COLO829 (cell line): ENCODE results near the gene SLC22A13.
"Not testable (repeated sequence)": the region's sequence is repeated elsewhere in the genome, so short reads cannot be mapped to it uniquely, and the experiment has no call there.

Source experiments
- DNase-seq: peaks from one replicate; pipeline ENCODE4 v3.0.0; 2012; ENCODE audit warnings: low spot score

The SLC22A13 gene

DNA sequence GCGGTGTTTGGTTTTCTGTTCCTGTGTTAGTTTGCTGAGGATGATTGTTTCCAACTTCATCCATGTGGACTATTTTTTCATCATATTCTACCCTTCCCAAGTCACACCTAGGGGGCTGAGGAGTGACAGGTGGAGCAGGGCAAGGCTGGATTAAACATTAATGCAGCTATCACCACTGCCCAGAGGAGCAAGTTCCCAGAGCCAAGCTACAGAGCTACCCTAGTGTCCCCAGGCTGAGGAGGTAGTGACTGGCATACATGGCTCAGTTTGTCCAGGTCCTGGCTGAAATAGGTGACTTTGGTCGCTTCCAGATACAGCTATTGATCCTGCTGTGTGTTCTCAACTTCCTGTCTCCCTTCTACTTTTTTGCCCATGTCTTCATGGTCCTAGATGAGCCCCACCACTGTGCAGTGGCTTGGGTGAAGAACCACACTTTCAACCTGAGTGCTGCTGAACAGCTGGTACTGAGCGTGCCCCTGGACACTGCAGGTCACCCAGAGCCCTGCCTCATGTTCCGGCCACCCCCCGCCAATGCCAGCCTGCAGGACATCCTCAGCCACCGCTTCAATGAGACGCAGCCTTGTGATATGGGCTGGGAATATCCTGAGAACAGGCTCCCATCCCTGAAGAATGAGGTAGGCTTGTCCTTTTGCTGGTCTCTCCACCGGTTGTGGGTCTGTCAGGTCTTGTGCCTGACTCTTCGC lies at the start of gene SLC22A13:
TSS of gene SLC22A13 (plus strand) at position 209 of the 704 bp plus-strand sequence. CDS start at position 258, 49 bp downstream.
- no peak for DNase-seq

- no peak for DNase-seq
Observed at GRCh38 chr3:38219609-38220197, 45.9 kb upstream of the SLC22A13 start.

DNA sequence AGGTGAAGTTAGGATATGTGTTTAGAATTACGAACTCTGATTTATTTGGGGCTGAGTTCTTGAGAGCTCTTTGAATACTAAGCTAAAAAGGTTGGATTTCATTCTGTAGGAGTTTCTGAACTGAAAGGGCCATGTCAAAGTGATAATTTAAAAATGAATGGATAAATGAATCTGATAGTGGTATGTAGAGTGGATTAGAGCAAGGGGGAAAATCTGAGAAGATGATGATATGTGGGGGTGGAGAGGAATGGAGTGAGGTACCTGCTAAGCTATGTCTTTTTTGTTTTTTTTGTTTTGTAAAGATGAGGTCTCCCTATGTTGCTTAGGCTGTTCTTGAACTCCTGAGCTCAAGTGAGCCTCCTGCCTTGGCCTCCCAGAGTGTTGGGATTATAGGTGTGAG lies 44.6 kb upstream of the SLC22A13 start:
- DNase-seq: no peak

DNA sequence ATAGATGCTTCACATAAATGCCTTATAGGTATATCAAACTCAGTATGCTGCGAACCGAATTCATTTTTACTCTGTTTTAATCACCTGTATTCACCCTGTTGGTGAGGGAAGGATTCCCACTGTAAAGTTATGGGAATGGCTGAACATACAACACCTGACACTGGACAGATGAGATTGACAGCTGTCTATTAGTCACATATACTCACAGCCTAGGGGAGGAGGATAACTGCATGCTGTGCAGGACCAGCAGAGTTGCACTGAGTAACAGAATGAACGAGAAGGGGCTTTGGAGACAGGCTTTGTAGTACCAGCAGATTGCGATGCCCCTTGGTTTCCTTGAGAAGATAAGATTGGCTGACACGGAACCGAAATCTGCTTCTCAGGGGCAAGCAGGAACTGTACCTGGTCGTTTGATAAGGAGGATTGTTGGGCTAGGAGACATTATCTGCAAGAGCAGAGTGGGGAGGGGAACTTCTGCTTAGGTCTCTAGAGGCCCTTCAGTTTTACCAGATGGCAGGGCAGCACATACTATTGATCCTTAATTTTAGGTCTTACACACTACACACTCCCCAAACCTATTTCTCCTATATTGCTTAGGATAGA lies 43.5 kb upstream of the SLC22A13 start:
- no peak for DNase-seq

DNA sequence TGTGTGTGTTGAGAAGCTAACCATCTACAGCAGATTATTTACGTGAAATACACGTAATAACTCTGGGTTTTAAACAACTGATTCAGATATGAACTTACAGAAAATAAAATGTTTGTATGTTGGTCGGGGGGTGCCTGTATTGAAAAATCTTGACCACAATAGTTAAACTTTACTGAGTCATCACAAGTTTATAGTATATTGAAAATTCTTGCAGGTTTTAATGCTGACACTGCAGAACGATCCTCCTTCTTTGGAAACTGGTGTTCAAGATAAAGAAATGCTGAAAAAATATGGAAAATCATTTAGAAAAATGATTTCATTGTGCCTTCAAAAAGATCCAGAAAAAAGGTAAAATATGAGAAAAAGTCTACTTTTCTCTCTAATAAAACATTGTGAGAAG lies 41.3 kb upstream of the SLC22A13 start:
- no peak for DNase-seq

DNA sequence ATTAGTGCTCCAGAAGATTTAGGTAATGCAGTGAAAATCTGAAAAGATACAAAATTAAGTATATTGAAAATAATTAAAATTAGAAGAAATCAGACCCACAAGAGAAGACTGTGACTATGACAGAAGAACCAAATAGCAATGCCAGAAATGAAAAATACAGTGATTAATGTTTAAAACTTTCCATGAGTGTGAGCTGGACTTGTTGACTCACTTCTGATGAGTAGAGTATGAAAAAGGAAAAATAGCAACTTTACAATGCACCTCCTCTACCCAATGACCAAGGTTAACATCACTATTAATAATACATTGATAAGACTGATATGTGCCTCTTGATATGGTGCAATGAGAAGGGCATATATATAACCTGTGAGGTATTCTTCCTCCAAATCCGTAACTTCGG lies 39.3 kb upstream of the SLC22A13 start:
- no peak for DNase-seq

DNA sequence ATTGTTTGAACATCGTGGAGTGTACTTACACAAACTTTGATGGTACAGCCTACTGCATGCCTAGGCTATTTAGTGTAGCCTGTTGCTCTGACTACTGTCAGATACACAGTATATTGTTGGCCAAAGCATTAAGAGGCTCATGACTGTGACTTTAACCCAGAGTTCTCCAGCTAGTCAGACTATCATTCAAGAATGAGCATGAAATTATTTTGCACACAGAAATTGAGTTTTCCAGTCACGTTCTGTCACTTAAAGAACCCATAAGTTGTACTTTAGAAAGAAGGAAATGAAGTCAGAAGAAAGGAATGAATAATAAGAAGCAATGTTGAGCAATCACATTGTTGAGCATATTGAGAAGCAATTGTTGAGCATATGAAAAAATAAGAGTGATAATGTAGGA lies 37.6 kb upstream of the SLC22A13 start:
- no peak for DNase-seq

DNA sequence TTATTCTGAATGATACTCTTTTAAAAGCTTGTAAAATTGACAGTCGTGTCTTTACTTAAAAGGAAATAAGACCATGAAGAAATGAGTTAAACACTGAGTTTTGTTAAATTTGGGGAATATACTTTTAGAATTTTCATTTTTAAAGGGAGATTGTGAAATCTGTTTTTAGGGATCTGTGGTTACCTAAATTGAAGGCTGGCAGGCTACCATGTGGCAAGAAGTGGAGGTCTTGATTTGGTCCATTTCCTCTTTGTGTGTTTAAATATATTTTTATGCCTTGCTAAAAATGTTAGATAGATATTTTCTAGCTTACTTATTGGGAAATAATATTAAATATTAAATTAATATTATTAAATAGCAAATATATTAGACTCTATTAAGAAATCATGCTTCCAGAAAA lies 36.6 kb upstream of the SLC22A13 start:
- no peak for DNase-seq

DNA sequence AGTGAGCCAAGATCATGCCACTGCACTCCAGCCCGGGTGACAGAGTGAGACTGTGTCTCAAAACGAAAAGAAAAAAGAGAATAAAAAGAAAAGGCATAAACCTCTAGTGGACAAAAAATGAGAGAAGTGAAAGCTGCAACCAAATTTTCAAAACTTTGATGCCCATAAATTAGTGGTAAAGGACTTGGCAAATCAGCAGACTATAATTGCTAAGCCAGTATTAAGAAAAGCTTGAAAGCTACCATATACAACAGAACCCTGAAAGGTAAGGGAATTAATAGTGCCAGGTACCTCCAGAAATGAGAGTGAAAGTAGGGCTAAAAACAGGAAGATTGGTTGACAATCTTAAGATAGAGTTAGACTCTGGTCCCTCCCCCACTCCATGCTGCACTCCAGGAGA lies 32.9 kb upstream of the SLC22A13 start:
- DNase-seq: no peak

GRCh38 chr3:38235466-38235865 lies 30.1 kb upstream of the SLC22A13 start:
- peak; percentile 61 for DNase-seq

GRCh38 chr3:38238416-38239008 lies 27.1 kb upstream of the SLC22A13 start:
- no peak for DNase-seq

DNA sequence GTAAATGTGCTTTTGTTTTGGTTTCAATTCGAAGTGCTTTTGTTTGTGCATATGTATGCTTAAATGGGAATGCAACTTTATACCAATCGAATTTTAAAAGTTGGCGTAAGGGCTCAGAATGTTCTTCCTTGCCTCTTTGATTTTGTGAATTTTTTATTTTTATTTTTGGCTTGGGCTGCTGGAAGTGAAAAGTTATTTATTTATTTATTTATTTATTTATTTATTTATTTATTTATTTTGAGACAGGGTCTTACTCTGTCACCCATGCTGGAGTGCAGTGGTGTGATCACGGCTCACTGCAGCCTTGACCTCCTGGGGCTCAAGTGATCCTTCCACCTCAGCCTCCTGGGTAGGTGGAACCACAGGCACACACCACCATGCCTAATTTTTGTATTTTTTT lies 22.8 kb upstream of the SLC22A13 start:
- DNase-seq: not testable (repeated sequence)

GRCh38 chr3:38245930-38246329 lies 19.7 kb upstream of the SLC22A13 start:
- no peak for DNase-seq

- peak; percentile 85 for DNase-seq
Observed at GRCh38 chr3:38247366-38248035, 18.1 kb upstream of the SLC22A13 start.

GRCh38 chr3:38250198-38250597 lies 15.4 kb upstream of the SLC22A13 start:
- no peak for DNase-seq

GRCh38 chr3:38251197-38251596 lies 14.4 kb upstream of the SLC22A13 start:
- no peak for DNase-seq

- no peak for DNase-seq
Observed at GRCh38 chr3:38253704-38254103, 11.9 kb upstream of the SLC22A13 start.

DNA sequence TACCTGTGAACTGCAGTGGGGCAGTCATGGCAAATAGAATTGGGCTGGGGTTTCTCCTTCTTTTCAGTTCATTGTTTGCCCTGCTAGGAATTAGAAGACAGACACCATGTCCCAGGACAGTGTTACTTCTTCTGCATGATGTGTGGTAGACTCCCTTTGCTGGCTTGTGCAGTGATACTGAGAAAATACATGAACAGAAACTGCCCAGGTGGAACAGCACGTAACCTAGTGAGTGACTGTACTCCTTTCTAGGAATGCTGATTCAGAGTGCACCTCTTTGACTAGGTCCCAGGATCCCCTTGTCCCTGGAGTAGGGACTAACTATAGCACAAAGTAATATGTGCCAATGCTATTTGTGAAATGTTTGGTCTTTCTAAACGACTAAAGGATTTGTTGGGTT lies 10.7 kb upstream of the SLC22A13 start:
- DNase-seq: no peak

GRCh38 chr3:38255627-38256026 lies 10.0 kb upstream of the SLC22A13 start:
- DNase-seq: no peak

- DNase-seq: no peak
Observed at GRCh38 chr3:38257583-38257982, 8.0 kb upstream of the SLC22A13 start.

GRCh38 chr3:38260474-38260873 lies 5.1 kb upstream of the SLC22A13 start:
- DNase-seq: no peak

DNA sequence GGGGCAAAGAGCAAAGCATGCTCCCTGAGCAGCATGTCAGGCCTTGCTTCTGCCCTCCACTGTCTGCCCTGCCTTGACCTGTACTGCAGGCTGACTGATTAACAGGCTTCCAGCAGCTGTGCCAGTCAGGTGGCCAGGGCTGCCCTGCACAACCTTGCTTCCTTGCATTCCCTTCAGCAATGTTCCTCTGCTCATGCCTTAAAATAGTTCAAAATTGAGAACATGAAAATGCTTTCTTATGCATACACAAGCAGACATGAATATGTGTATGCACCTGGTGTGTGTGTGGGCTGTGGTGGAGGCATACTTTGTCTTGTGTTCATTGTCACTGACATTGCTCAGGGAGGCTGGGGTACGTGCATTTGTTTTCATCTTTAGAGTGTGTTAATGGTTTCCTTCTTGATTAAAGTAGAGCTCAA lies 1.2 kb upstream of the SLC22A13 start:
- DNase-seq: no peak

DNA sequence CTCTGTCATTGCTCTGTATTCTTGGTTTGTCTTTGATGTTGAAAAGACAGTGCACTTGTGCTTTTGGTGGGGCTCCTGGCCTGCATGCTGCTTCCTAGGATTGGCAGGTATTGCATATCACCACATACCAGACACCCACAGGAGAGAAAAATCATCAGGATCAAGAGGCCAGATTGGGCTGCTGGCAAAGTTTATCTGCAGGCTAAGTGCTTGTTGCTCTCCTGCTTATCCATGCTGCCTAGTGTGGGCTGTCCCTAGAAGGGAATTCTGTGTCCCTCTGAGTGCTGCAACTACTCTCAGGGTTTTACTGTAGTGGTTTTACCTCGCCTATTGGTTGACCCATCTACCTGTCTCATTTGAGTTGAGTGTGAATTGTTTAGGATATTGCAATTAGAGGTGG lies 833 bp upstream of the SLC22A13 start:
- no peak for DNase-seq
